Body of pancreas (tissue), 4 donors: ENCODE results near the gene TBC1D9. TPM values are rescaled to one million over a fixed set of nuclear protein-coding genes. Genes with fewer than 3 reads are reported as not detected.

Source experiments
- ATAC-seq: fragments of 150-250 bp; one replicate; pipeline ENCODE4 v1.9.1; 2016
- DNase-seq, 4 donors: peaks; one replicate each; pipeline ENCODE4 v3.0.0-alpha.2; 2019
- H3K27ac ChIP-seq, 4 donors: fragments of 200-600 bp; sonication (generic); 1 replicate in 3 of 4; 2 replicates in 1 of 4; pipeline versions ENCODE4 v1.5.1 to v1.6.1; 2016 to 2019; ENCODE audit warnings: mild to moderate bottlenecking in 1 of 4, mixed read lengths in 1 of 4, moderate library complexity in 1 of 4
- H3K27me3 ChIP-seq, 2 donors: fragments of 200-600 bp; sonication (generic); one replicate each; pipeline ENCODE4 v1.6.0; 2016; ENCODE audit warnings: mild to moderate bottlenecking in 1 of 2
- H3K36me3 ChIP-seq, 2 donors: fragments of 200-600 bp; sonication (generic); replicated peaks in 1 of 2; 2 replicates each; pipeline ENCODE4 v1.5.1; 2016; ENCODE audit warnings: low read depth in 2 of 2; ENCODE audit not compliant: insufficient read depth in 1 of 2
- H3K4me1 ChIP-seq: fragments of 200-600 bp; sonication (generic); one replicate; pipeline ENCODE4 v1.6.0; 2016
- H3K4me3 ChIP-seq, 2 donors: fragments of 200-600 bp; sonication (generic); 1 replicate in 1 of 2; 2 replicates in 1 of 2; pipeline ENCODE4 v1.5.1; 2016 to 2019
- H3K9me3 ChIP-seq, 3 donors: fragments of 200-600 bp; sonication (generic); 1 replicate in 2 of 3; 2 replicates in 1 of 3; pipeline ENCODE4 v1.5.1; 2016
- POLR2A ChIP-seq, 3 donors: fragments of 450-650 bp; IDR thresholded peaks; one replicate each; pipeline ENCODE4 v1.6.1; 2016; ENCODE audit warnings: antibody characterized with exemption in 3 of 3, mild to moderate bottlenecking in 2 of 3
- WGBS, 2 donors: methylation state at CpG; one replicate each; pipeline ENCODE4 v1.1.5; 2017; 5-methylcytosine and 5-hydroxymethylcytosine counted together
- intact Hi-C: fragments of 100-400 bp; cut with DNase I; formaldehyde crosslinking; loops from one replicate; pipeline ENCODE4 v1.15.1; 2023
- total RNA-seq, 2 donors: library from RNA; depleted of rRNA; stranded (reverse); fragments of >200 nt; gene quantifications; one replicate each; pipeline ENCODE4 v1.1.0, GENCODE V29; 2016
- TF ChIP-seq, protein P1 (sequence below), 7 experiments: fragments of 450-650 bp in 4 of 7; fragments of 200-600 bp in 3 of 7; sonication (generic) in 3 of 7; IDR thresholded peaks; one replicate each; pipeline ENCODE4 v1.5.1; 2016 to 2019; ENCODE audit warnings: antibody characterized with exemption in 7 of 7

Gene TBC1D9
- total RNA-seq, 2 donors from 2014 or later = 11.2 to 13.5 TPM

- Histone ChIP-seq H3K36me3 (no peaks in the 10 kb centered on the region), H3K9me3 (no peaks in the 10 kb centered on the region), H3K4me3 (peak overlapping the region; percentile 47 to 61), H3K27ac (peak overlapping the region; percentile 90 to 100 (median 96)), H3K27me3 (no peaks in the 10 kb centered on the region), H3K4me1 (peaks cover 16% of the 10 kb centered on the region)
- WGBS, 2 donors = 0 to 1% methylated on average over 2 to 73 of the region's 74 CpGs
- no peak for TF ChIP-seq POLR2A (IDR thresholded peaks at IDR 0.05)
- TF ChIP-seq, protein P1, sequence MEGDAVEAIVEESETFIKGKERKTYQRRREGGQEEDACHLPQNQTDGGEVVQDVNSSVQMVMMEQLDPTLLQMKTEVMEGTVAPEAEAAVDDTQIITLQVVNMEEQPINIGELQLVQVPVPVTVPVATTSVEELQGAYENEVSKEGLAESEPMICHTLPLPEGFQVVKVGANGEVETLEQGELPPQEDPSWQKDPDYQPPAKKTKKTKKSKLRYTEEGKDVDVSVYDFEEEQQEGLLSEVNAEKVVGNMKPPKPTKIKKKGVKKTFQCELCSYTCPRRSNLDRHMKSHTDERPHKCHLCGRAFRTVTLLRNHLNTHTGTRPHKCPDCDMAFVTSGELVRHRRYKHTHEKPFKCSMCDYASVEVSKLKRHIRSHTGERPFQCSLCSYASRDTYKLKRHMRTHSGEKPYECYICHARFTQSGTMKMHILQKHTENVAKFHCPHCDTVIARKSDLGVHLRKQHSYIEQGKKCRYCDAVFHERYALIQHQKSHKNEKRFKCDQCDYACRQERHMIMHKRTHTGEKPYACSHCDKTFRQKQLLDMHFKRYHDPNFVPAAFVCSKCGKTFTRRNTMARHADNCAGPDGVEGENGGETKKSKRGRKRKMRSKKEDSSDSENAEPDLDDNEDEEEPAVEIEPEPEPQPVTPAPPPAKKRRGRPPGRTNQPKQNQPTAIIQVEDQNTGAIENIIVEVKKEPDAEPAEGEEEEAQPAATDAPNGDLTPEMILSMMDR (IDR thresholded peaks at IDR 0.05) = peak in 2 of 7 experiments; percentile 17 to 21
- ATAC-seq (peak; percentile 53), DNase-seq (peak; percentile 59 to 69 (median 62))
- intact Hi-C loops = no loop called here
Measured at GRCh38 chr4:140755774-140756318, 339 bp downstream of the TBC1D9 start.

DNA sequence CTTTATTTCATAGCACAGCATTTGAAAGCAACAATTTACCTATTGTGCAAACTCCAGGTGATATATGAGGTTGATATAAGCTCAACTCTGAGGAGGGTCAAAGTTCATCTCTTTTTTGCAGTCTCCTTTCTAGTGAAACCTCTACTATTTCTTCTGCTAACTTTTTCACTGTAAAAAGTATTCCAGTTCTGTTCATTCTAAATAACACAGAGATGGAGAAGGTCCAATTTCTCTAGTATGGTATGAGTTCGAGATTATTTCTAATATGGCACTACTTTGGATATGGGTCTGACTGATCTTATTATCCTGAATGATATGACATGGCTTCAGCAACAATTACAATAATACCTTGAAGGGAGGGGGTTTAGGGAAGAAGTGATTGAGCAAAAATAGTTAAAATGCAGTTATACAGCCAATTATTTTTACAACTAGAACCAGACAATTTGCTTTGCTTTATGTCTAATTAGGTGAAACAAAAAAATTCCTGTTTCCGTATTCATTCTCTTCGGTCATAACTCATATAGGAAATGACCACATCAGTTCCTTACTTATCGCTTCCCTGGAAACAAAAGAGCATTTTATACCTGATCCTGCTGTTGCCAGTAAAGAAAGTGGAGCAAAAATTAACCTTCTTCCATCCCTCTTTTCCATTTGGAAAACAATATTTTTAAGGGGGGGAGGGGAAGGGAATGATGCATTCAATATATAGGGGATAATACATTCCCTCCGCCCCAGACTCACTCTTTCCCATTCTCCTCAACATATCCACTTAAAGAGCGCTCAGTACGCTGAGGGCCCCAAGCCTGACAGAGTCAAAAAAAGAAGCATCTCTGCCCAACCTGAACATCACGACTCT is 1.0 kb downstream of the TBC1D9 start:
- 12 to 15% methylated on average over 8 of the region's 8 CpGs for WGBS, 2 donors
- intact Hi-C loops = no loop called here
- no peak for DNase-seq

DNA sequence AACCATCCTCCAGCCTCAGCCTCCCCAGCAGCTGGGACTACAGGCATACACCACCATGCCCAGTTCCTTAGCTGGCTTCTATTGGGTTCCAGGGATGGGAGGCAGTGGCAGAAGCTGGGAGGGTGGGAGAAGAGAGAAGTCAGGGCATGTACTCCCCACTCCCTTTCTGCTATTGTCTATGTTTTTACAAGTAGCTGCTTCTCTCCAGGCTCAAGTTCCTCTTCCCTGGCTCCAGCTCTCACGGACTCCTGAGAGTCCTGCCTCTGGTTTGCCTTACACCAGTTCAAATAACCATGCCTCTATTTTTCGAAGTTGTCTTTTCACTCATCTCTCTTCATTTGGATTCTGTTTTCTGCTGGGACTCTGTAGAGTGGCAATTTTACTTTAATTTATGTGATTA is 2.9 kb downstream of the TBC1D9 start:
- Histone ChIP-seq H3K4me3 (no peak overlapping the region), H3K9me3 (no peaks in the 10 kb centered on the region), H3K36me3 (no peaks in the 10 kb centered on the region), H3K27ac (no peak overlapping the region), H3K4me1 (peaks cover 16% of the 10 kb centered on the region), H3K27me3 (no peaks in the 10 kb centered on the region)
- no peak for ATAC-seq
- 82 to 95% methylated on average over 2 of the region's 2 CpGs for WGBS, 2 donors
- DNase-seq = no peak
- intact Hi-C loops = no loop called here
- TF ChIP-seq, protein P1 (IDR thresholded peaks at IDR 0.05) = no peak
- no peak for TF ChIP-seq POLR2A (IDR thresholded peaks at IDR 0.05)

More for the DNA sequence above, 1.0 kb downstream of the TBC1D9 start:
- peaks cover 16% of the 10 kb centered on the region for H3K4me1 ChIP-seq
- H3K27me3 ChIP-seq = no peaks in the 10 kb centered on the region
- peak overlapping the region; percentile 47 to 61 for H3K4me3 ChIP-seq
- TF ChIP-seq, protein P1 (IDR thresholded peaks at IDR 0.05) = no peak
- no peak for TF ChIP-seq POLR2A (IDR thresholded peaks at IDR 0.05)
- peak overlapping the region; percentile 90 to 100 (median 96) for H3K27ac ChIP-seq
- no peak for ATAC-seq
- H3K36me3 ChIP-seq = no peaks in the 10 kb centered on the region
- H3K9me3 ChIP-seq = no peaks in the 10 kb centered on the region

DNA sequence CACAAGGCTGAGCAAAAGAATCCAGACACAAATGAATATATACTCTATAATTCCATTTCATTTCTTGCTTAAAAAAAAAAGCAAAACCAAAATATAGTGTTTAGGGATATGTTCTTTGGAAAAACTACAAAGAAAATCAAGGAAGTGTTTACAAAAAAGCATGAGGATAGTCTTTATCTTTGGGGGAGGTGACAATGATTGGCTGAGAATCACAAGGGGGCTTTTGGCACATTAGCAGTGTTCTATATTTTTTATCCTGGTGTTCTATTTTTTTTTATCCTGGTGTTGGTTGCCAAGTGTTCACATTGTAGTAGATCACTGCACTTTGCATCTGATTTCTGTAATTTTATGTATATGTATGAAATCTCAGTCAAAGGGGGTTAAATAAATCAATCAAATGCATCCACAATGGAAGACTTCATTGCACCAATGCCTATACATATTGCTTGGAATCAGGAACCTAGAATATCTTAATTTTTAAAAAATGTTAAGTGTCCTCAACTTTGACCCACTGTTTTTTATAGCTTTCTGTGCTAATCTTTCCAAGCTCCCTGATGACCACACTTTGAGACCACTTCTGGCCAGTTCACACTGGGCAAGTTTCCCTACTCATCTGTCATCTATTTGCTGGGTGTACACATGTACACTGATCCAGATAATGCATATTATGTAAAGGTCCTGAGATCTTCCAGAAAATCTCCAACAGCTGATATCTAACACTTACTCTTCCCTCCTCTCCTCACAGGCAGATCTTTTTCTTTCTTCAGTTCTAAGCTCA is 3.7 kb downstream of the TBC1D9 start:
- peaks cover 16% of the 10 kb centered on the region for H3K4me1 ChIP-seq
- H3K4me3 ChIP-seq = no peak overlapping the region
- no peaks in the 10 kb centered on the region for H3K9me3 ChIP-seq
- no peak for TF ChIP-seq POLR2A (IDR thresholded peaks at IDR 0.05)
- TF ChIP-seq, protein P1 (IDR thresholded peaks at IDR 0.05) = no peak
- DNase-seq (no peak), ATAC-seq (no peak)
- no peaks in the 10 kb centered on the region for H3K27me3 ChIP-seq
- intact Hi-C loops = no loop called here
- H3K36me3 ChIP-seq = no peaks in the 10 kb centered on the region
- H3K27ac ChIP-seq = no peak overlapping the region
